ENCODE data around the gene DENND4B. TPM values are rescaled to one million over a fixed set of nuclear protein-coding genes. Genes with fewer than 3 reads are reported as not detected.
A peak's percentile ranks its signal among the peaks of the same experiment; 100 is the strongest.

Gene DENND4B
- polyA plus RNA-seq, 1 of the 3 experiments (the other 2 are of a cell fraction), result 29.6 TPM

- H3K4me3 ChIP-seq (ENCODE audit: low read depth in 2 of 2, low read length in 1 of 2), result peak within 1 kb of the TSS; percentile 61 to 85
- peak within 1 kb of the TSS; percentile 77 to 87 for H3K27ac ChIP-seq (ENCODE audit: low read depth in 2 of 2, low read length in 1 of 2)
- peaks cover 14% of the 10 kb centered on the region for H3F3A ChIP-seq (replicated peaks; ENCODE audit: insufficient read depth)
- H3K9me3 ChIP-seq, result no peaks in the 10 kb centered on the region
- no peaks in the 10 kb centered on the region for H3K36me3 ChIP-seq (replicated peaks in 1 of 2; ENCODE audit: control insufficient read depth in 1 of 2, insufficient read depth in 2 of 2, low read length in 1 of 2)
- ChIA-PET CTCF (interaction anchor here (0.6 to 7.0 kb wide), 19 partner anchors 9 to 1890 kb away, joined by 3 to 44 read pairs (median 4); partner anchors contain the start of genes CRTC2, DENND4B, GATAD2B and JTB), POLR2A (interaction anchor here (0.6 to 3.6 kb wide), 17 partner anchors 10 to 554 kb away, joined by 3 to 69 read pairs (median 5); partner anchors contain the start of genes CRTC2, DENND4B, JTB and RAB13)
- no peaks in the 10 kb centered on the region for H3K9me2 ChIP-seq
- H3K4me1 ChIP-seq (ENCODE audit: control insufficient read depth in 1 of 2, insufficient read depth in 2 of 2, low read depth in 1 of 2, low read length in 1 of 2), result peaks cover 0 to 26% of the 10 kb centered on the region in 2 experiments; a peak in 2 of 4 replicates
- H3K79me2 ChIP-seq (ENCODE audit: insufficient read depth), result peaks cover 35% of the 10 kb centered on the region
- H3K4me2 ChIP-seq, result peak within 1 kb of the TSS; percentile 95
- no peaks in the 10 kb centered on the region for H4K20me1 ChIP-seq (ENCODE audit: insufficient read depth)
- peak within 1 kb of the TSS; percentile 74 for H3K9ac ChIP-seq
- no peaks in the 10 kb centered on the region for H3K27me3 ChIP-seq (ENCODE audit: insufficient read depth)
- peak within 1 kb of the TSS; percentile 85 for H2AFZ ChIP-seq (ENCODE audit: low read depth)
- DNase-seq, result peak; percentile 87
- under 1% methylated on average over 35 of the region's 60 CpGs for WGBS (ENCODE audit: low lambda C conversion rate)
- TF ChIP-seq REST (IDR thresholded peaks at IDR 0.05; ENCODE audit: low read depth, low read length), result no peak; the same call in 1 of the 2 replicates
- TF ChIP-seq GABPA (IDR thresholded peaks at IDR 0.05; ENCODE audit: low read depth), result peak; percentile 71
- no peak for TF ChIP-seq ZBTB33 (IDR thresholded peaks at IDR 0.05; ENCODE audit: borderline replicate concordance, low read depth)
- TF ChIP-seq ELF1 (IDR thresholded peaks at IDR 0.05), result peak; percentile 68
- TF ChIP-seq CTCF (IDR thresholded peaks at IDR 0.05), result peak; percentile 49
- peak; percentile 79 for TF ChIP-seq USF2 (IDR thresholded peaks at IDR 0.05; ENCODE audit: borderline replicate concordance, low read depth, low read length)
- no peak for TF ChIP-seq NRF1 (IDR thresholded peaks at IDR 0.05; ENCODE audit: low read depth, low read length)
- peak; percentile 78; the same call in 1 of the 2 replicates for TF ChIP-seq RFX5 (IDR thresholded peaks at IDR 0.05; ENCODE audit: low read length)
- no peak for TF ChIP-seq JUND (IDR thresholded peaks at IDR 0.05)
- no peak for TF ChIP-seq NFIC (IDR thresholded peaks at IDR 0.05; ENCODE audit: borderline replicate concordance)
- no peak; the same call in 1 of the 2 replicates for TF ChIP-seq SMC3 (IDR thresholded peaks at IDR 0.05; ENCODE audit: low read depth, low read length)
- peak; percentile 32; the same call in 1 of the 2 replicates for TF ChIP-seq RAD21 (IDR thresholded peaks at IDR 0.05; ENCODE audit: low read length)
- peak; percentile 96 for TF ChIP-seq MAX (IDR thresholded peaks at IDR 0.05; ENCODE audit: low read depth)
- TF ChIP-seq TEAD4 (IDR thresholded peaks at IDR 0.05; ENCODE audit: borderline replicate concordance, insufficient read depth), result no peak
- peak; percentile 94 for TF ChIP-seq USF1 (IDR thresholded peaks at IDR 0.05; ENCODE audit: borderline replicate concordance, low read depth)
- TF ChIP-seq POLR2AphosphoS5 (IDR thresholded peaks at IDR 0.05; ENCODE audit: low read depth, low read length), result peak; percentile 88
- no peak for TF ChIP-seq MEF2A (IDR thresholded peaks at IDR 0.05; ENCODE audit: borderline replicate concordance, low read depth)
- peak; percentile 75 for TF ChIP-seq YY1 (IDR thresholded peaks at IDR 0.05; ENCODE audit: low read depth)
- TF ChIP-seq CHD2 (IDR thresholded peaks at IDR 0.05; ENCODE audit: low read length, partially characterized antibody), result peak; percentile 67
- peak; percentile 98 for TF ChIP-seq MXI1 (IDR thresholded peaks at IDR 0.05; ENCODE audit: low read depth, low read length)
- TF ChIP-seq EZH2phosphoT487 (IDR thresholded peaks at IDR 0.05; ENCODE audit: borderline replicate concordance, low read depth), result no peak
Measured at GRCh38 chr1:153967107-153967999, 20.8 kb upstream of the DENND4B start, which contains the start of gene CREB3L4. Gene CREB3L4, plus strand, starts transcription at chr1:153967902. Its CDS starts 624 bp downstream, at chr1:153968526.

Measured in SK-N-SH (cell line).